GM18519 (cell line): ENCODE results near the gene CHRNA3.

Source experiments
- ATAC-seq: cut with Tn5 transposase; IDR thresholded peaks from one replicate; pipeline ENCODE4 v1.9.1; 2021; ENCODE audit warnings: mild to moderate bottlenecking, moderate library complexity; ENCODE audit not compliant: unreplicated experiment, low FRiP score

The CHRNA3 gene

DNA sequence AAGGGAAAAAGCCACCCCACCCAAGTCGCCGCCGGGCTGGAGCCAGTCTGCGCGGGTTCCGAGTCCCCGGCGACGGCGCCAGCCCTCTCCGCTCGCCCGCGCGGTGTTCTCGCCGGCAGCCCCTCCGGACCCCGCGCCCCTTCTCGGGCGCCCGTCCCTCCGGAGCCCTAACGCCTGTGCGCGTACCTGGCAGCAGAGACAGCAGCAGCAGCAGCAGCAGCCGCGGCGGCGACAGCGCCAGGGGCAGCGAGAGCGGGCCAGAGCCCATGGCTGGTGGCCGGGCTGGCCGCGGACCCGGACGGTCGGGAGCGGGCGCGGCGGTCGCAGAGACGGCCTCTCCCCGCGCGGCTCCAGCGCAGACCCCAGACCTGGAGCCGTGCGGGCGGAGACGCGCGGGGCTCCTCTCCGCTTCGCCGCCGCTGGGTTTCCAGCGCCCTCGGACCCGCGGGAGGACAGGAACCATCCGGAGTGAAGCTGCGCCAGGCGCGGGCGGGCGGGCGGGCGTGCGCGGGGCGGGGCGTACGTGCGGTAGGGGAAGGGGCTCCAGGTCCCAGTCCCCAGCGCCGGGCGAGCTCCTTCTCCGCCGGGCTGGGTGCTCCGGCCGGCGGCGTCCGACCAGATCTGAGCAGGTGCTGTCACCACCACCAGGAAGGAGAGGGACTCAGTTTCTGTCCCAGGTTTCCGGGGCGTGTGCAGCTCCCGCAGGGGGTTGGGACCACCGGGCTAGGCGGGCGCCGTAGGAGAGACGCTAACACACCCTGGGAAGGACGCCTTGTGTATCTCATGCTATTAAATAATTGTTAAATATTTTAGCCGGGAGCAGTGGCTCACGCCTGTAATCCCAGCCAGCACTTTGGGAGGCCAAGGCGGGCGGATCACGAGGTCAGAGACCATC, at the start of gene CHRNA3:
CHRNA3 (minus strand) TSS at position 470 of the 895 bp plus-strand sequence; CDS start at position 268, 202 bp downstream.
- ATAC-seq: no peak

DNA sequence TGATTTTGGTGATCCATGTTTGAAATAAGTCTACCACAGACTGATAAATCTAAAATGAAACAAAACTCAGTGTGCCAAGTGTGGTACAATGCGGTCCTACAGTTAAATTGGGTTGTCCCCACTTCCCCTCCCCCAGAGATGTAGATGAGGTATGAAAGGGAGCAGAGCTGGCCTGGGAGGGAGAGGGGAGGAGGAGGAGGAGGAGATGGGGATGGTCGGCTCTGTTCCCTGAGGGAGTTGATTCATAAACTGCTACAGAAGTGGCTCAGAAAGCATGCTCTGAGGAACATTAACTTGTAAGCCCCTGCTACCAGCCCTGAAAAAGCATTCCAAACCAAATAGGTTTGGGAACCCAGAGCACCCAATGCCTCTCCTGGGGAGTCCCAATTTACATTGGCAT, 48.2 kb upstream of the CHRNA3 start:
- ATAC-seq: no peak

DNA sequence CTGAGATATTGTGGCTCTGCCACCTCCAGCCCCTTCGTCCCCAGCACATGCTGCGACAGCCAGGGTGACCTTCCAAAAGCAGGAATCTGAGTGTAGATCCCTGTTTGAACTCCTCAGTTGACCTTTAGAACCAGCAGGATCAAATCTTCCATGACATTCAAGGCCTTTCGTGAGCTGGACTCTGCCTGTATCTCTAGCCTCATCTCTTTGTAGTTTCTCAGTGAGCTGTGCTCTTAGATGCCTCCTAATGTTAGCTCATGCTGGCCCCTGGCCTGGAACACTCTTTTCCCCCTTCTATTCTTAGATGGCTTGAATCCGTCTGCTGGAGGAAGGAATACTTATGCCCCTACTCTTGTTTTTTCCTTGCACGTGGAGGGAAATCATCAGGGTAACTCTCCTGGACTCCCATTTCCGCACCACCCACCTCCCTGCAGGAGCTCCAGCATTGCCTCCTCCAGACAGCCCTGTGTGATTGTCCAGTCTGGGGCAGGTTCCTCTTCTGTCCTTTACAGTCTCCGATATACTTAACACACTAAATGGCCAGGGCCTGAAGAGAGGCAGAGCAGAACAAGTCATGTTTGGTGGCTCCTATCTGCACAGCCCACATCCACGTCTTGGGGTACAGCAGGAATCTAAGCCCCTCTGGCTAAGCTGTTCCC, 46.9 kb upstream of the CHRNA3 start:
- ATAC-seq: no peak

DNA sequence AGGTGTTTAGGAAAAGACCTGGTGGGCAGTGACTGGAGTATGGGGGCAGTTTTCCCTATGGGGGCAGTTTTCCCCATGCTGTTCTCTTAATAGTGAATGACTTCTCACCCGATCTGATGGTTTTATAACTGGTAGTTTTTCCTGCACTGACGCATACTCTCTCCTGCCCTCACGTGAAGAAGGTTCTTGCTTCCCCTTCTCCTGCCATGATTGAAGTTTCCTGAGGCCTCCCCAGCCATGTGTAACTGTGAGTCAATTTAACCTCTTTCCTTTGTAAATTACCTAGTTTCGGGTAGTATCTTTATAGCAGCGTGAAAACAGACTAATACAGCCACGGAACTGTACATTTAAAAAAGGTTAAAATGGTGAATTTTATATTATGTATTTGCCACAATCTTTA, 45.2 kb upstream of the CHRNA3 start:
- no peak for ATAC-seq

DNA sequence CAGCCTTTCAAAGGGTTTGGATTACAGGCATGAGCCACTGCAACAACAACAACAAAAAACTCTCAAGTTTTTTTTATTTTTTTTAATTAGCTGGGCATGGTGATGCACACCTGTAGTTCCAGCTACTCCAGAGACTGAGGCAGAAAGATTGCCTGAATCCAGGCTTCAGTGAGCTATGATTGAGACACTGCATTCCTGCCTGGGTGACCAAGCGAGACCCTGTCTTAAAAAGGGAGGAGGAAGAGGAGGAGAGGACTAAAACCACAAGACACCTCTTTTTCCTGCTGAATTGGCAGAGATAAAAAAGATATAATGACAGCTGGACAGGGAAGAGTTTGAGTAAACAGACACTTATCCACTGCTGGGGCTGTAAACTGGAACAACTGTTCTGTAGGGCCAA, 42.9 kb upstream of the CHRNA3 start:
- ATAC-seq: no peak

DNA sequence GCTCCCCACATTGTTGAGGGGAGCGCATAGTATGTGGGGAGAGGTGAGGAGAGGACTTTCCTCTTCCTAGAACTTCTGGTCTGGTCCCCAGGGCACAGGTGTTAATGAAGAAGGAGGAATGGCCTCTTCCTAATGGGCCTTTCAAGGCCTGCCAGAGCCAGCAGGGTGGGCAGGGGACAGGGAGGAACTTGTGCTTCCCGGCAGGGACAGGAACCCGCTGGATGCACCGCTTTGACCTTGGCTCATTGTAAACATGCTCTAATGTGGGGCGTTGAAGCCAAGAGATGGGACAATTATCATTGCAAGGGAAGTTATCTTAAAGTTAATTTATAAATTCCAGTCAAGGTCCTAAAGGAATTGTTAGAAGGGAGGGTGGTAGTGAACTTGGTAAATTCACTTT, 41.2 kb upstream of the CHRNA3 start:
- ATAC-seq: no peak

DNA sequence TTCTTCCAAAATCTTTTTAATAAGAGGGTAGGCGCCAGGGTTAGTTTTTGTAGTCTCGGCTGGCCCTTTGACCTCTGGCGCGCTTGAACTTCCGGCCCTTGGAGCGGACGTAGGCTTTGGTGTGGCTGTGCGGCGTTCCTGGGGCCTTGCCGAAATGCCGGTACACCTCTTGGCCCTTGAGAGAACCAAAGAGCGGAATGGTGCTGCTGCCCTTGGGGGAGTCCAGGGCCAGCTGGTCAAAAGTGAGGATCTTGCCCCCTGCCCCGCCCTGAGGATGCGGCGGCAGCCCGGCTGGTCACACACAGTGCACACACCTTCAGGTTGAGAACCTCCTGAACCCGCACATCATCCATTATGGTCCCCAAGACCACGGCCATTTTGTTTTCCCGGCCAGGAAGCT, 40.2 kb upstream of the CHRNA3 start:
- ATAC-seq: no peak

DNA sequence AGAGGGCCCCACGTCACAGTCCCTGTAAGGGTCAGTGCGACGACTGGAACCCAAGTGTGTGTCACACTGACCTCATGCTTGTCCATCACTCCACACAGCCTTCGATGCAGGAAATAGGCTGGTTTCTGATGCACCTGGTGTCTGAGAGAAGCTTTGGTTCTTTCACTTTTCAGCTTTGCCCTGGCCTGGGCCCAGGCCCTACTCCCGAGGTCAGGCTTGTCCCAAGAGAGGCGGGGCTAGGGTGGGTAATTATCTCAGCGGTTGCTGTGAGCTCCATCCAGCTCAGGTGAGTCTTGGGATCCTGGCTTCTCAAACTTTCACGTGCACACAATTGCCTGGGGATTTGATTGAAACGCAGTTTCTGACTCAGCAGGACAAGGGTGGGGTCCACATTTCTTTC, 39.8 kb upstream of the CHRNA3 start:
- no peak for ATAC-seq

DNA sequence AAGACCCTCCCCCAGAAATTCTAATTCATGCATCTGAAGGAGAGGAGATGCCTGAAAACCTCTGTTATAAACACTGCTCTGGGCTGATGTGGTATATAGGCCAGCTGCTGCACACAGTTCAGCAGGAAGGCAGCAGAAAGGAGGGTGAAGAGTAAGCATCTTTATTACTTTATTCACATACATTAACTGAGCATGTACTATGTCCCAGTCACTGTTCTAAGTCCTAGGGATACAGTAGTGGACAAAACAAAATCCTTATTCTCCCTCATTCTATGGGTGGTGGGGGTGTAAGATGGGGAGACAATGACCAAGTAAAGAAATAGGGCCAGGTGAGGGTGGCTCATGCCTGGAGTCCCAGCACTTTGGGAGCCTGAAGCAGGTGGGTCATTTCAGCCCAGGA, 38.0 kb upstream of the CHRNA3 start:
- no peak for ATAC-seq

DNA sequence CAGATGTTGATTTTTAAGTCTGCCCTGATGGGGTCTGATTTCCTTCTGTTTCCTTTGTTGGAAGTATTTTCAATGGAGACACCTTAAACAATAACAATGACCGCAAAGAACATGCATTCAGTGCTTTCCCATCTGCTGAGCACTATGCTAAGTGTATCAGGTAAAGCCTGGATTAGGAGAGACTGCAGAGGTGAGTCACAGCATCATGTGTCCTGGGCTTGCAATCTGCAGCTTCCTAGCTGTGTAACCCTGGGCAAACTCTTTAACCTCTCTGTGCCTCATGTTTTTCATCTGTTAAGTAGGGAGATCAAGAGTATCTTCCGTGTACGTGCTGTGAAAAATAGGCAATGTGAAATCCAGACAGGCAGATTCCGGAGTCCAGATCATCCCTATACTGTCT, 33.5 kb upstream of the CHRNA3 start:
- ATAC-seq: no peak

DNA sequence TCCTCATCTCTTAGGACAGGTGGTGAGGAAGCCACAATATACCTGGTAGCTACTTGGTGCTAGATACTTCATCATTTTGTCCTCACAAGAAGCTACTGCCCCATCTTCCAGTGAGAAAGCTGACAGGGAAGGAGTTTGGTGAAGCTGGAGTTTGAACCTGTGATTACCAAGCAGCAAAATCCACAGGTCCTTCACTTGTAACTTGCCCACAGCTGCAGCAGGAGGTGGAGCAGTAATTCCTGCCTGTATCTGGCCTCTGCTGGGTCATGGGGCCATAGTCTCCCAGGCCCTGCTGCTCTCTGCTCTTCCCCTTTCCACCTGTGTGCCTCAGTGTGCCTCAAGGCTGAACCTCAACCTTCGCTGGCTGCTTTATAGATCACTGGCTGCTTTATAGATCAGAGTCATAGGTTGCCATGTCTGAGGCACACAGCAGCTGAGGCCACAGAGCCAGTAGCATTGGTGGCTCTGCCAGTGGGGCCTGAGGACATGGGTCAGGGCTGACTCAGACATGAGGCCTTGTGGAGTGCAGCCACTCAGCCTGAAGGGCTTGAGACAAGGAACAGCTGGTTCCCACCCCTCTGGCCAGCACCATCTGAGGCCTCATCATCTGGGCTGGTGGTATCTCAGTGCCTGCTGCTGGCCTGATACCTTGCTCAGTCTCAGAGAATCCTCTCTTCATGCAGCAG, 31.3 kb upstream of the CHRNA3 start:
- ATAC-seq: no peak

DNA sequence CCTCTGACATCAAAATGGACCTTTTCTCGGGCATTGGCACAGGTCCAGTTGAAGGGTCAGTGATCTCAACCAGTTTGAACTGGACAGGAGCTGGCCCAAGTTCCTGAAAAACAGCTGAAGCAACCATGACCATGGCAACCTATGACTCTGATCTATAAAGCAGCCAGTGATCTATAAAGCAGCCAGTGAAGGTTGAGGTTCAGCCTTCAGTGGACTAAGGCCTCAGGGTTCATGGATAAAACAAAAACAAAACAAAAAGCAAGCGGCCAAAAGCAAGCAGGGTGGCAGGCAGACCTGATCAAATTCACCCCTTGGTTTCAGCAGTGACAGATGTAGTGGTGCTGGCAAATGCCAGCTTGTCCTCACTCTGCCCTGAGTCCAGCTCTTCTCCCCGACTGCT, 30.2 kb upstream of the CHRNA3 start:
- no peak for ATAC-seq

DNA sequence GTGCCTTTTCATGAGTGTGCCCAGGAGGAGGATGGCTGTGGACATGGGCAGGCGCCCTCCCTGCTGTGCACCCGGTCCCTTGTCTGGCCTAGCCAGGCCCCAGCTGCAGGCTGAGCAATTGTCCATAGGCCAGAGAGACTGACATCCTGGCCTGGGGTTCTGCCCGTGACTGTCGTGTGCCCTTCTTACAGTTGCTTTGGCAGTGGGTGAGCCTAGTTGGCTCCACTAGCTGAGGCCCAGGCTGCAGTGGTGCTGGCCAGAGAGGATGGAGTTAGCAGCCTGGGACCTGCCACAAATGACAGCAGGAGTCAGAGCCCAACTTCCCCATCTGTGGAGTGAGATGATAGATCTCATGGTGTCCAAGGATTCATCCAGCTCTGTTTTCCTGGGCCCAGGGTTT, 29.2 kb upstream of the CHRNA3 start:
- ATAC-seq: no peak

DNA sequence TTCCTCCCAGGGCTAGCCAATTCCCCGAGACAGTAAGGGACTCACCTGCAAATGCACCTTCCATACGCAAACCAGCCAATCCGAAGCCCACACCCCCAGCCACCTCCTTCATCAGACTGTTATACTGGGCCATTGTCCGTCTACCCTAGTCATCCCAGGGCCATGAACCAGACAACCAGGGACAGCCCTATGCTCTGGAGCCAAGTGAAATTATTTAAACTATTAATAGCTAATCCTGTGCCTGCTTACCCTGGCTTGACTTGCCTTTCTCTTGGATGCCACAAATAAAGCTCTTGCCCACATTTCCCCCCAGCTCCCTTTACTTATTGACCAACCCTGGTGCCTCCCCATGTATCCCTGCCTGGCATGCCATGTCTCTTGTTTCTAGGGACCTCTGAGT, 24.2 kb upstream of the CHRNA3 start:
- ATAC-seq: no peak

DNA sequence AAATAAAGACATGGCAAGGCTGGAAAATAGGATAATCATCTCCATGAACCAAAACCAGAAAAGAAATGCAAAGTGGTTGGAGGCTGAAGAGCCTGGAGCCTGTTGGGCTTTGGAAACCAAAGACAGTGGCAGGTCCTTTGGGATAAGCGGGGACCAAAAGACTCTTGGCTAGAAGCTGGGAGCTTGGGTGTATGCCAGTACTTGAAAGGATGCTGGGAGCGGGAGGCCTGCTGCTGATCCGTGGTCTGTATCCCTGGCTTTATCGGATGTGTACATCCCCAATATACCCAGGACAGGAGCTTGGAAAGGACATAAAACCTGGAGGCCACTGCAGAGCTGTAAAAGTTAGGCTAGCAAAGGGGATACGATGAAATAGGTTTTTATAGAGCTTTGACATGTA, 21.5 kb upstream of the CHRNA3 start:
- no peak for ATAC-seq

DNA sequence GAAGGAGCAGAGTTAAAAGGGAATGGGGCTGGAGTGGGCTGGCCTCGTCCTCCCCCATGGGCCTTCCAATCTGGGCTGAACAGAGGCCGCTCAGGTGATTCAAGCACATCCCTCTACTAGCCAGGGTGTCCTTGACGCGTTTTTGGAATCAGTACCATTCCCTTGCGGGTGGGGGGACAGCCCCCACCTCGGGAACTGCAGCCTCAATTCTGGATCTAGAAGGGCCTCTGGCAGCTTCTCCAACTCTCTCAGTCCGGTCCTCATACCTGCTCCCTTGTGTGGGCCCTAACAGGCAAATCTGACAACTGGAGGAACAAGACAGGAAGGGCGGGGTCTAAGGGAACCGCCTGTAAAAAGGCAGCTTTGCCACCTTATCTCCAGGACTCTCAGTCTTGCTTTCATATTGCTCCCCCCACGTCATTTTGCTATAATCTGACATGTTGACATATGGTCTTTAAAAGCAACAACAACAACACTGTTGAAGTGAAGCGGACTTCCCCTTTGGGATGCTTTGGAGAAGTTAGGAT, 21.0 kb upstream of the CHRNA3 start:
- no peak for ATAC-seq

DNA sequence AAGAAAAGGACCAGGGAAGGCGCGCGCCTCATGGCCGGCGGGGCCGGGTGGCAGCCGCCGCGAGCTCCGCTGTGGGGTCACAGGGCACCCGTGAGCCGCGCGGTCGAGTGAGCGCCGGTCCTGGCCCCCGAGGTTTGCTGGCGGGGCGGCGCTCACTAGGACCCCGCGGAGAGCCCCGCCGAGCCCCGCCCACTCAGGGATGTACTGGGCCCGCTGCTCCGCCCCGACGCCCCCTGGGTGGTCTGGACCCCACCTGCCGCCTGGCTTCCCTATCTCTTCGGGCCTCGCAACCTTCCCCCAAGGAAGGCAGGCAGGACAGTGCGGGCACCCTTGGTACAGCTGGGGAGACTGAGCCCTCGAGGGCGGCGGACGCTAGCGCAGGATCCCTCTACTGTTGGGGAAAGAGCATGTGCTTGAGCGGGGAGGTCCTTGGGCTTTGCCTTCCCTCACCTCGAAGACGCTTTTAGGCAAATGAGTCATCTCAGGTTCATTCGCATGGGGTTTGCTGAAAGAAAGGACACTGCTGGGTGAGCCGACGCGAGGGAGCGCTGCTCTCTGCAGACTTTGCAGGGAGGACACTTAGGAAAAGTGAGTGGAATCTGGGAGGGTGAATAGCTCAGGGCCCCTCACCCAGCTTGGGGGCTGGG, 20.4 kb upstream of the CHRNA3 start, which contains the start of gene CHRNB4:
CHRNB4 (minus strand) TSS at position 109 of the 647 bp plus-strand sequence; CDS start at position 32, 77 bp downstream.
- ATAC-seq: no peak

DNA sequence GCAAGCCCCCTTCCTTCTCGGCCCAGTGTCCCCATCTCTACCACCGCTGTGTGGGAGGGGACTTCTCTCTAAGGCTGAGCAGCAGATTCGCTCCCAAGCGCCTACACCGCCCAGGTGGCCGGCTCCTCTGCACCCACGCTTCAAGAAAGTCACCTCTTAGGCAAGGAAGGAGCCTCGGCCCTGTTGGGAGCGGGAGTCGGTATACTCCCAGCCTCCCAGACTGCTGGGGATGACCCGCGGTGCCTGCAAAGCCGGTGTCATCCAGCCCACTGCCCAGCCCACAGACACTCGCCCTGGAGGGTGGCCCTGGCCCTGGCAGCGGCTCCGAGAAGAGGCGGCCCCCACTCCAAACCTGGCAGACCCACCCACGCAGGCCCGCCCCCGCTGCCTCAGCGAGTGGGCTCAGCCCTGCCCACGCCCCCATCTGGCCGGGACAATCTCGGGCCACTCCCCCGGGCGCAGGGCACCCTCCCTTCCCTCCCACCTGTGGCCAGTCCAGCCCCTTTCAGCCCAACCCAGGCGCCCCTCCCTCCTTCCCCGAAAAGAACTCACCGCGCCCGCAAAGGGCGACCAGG, 19.8 kb upstream of the CHRNA3 start:
- ATAC-seq: no peak

DNA sequence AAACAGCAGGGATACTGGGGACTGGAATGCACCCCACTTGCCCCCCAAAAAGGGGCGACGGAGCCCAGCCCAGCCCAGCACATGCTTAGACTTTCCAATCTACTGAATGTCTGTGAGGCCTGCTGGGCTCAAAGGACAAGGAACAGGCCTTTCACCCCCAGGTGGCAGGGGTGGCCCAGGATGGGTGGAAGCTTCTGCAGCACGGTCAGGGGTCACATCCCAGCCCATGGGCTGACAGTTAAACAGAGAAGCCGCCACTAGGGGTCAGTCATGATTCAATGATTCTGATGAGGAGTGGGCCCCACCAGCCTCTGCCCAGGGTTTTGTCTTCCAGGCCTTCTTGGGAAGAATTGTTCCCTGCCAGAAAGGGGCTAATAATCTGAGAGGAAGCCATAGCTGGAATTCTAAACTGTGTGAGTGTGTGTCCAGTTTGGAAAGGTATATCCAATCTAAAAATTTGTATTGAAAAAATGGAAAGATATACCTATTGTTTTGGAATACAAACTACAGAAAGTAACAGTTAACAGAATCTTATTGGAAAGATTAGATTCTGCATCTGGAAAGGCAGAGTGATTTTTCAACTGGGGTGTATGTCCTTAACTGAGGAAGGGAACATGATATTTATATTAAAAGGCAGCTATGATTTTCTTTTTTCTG, 18.0 kb upstream of the CHRNA3 start:
- no peak for ATAC-seq
